Glutamatergic neuron (in vitro differentiated cells): ENCODE measurements around the gene PPIL6. TPM values are rescaled to one million over a fixed set of nuclear protein-coding genes. Genes with fewer than 3 reads are reported as not detected.

Experiments
- DNase-seq: peaks from one replicate; pipeline ENCODE4 v3.0.0; 2022
- H3K27ac Mint-ChIP-seq: one replicate; pipeline ENCODE4 v1.8.0; 2020; ENCODE audit warnings: mild to moderate bottlenecking, mixed read lengths, inconsistent platforms; ENCODE audit not compliant: unreplicated experiment
- H3K27me3 Mint-ChIP-seq: one replicate; pipeline ENCODE4 v1.8.0; 2020; ENCODE audit warnings: mild to moderate bottlenecking, moderate library complexity, mixed read lengths, inconsistent platforms; ENCODE audit not compliant: unreplicated experiment
- H3K36me3 Mint-ChIP-seq: one replicate; pipeline ENCODE4 v1.8.0; 2020; ENCODE audit warnings: mild to moderate bottlenecking, mixed read lengths, inconsistent platforms; ENCODE audit not compliant: unreplicated experiment
- H3K4me1 Mint-ChIP-seq: one replicate; pipeline ENCODE4 v1.8.0; 2020; ENCODE audit warnings: mild to moderate bottlenecking, low read depth, mixed read lengths, inconsistent platforms; ENCODE audit not compliant: unreplicated experiment
- H3K4me3 Mint-ChIP-seq: one replicate; pipeline ENCODE4 v1.8.0; 2020; ENCODE audit warnings: mild to moderate bottlenecking, mixed read lengths, inconsistent platforms; ENCODE audit not compliant: unreplicated experiment
- H3K9me3 Mint-ChIP-seq: one replicate; pipeline ENCODE4 v1.8.0; 2020; ENCODE audit warnings: mild to moderate bottlenecking, moderate library complexity, mixed read lengths, inconsistent platforms; ENCODE audit not compliant: unreplicated experiment
- total RNA-seq: library from RNA; stranded (reverse); fragmentation: NEBNext Ultra II Directional; extraction: Animal tissue kit (Norgen Biotek cat#: 25700); gene quantifications from one replicate; pipeline ENCODE4 v1.2.1, GENCODE V29; 2021; ENCODE audit not compliant: unreplicated experiment
- TF ChIP-seq, protein P1 (sequence below): fragments of 200-600 bp; sonication (generic); IDR thresholded peaks from one replicate; pipeline ENCODE4 v1.5.0; 2021; ENCODE audit not compliant: partially characterized antibody, unreplicated experiment

The PPIL6 gene
- total RNA-seq, 1 donor from 2014 or later = 0.83 TPM

GRCh38 chr6:109397020-109397419, 43.4 kb downstream of the PPIL6 start:
- no peaks in the 10 kb centered on the region for H3K36me3 Mint-ChIP-seq
- H3K9me3 Mint-ChIP-seq = no peaks in the 10 kb centered on the region
- no peaks in the 10 kb centered on the region for H3K4me1 Mint-ChIP-seq
- DNase-seq = no peak
- no peak overlapping the region for H3K27ac Mint-ChIP-seq
- H3K4me3 Mint-ChIP-seq = no peak overlapping the region
- TF ChIP-seq, protein P1, sequence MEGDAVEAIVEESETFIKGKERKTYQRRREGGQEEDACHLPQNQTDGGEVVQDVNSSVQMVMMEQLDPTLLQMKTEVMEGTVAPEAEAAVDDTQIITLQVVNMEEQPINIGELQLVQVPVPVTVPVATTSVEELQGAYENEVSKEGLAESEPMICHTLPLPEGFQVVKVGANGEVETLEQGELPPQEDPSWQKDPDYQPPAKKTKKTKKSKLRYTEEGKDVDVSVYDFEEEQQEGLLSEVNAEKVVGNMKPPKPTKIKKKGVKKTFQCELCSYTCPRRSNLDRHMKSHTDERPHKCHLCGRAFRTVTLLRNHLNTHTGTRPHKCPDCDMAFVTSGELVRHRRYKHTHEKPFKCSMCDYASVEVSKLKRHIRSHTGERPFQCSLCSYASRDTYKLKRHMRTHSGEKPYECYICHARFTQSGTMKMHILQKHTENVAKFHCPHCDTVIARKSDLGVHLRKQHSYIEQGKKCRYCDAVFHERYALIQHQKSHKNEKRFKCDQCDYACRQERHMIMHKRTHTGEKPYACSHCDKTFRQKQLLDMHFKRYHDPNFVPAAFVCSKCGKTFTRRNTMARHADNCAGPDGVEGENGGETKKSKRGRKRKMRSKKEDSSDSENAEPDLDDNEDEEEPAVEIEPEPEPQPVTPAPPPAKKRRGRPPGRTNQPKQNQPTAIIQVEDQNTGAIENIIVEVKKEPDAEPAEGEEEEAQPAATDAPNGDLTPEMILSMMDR = no peak
- peaks cover 3% of the 10 kb centered on the region for H3K27me3 Mint-ChIP-seq

DNA sequence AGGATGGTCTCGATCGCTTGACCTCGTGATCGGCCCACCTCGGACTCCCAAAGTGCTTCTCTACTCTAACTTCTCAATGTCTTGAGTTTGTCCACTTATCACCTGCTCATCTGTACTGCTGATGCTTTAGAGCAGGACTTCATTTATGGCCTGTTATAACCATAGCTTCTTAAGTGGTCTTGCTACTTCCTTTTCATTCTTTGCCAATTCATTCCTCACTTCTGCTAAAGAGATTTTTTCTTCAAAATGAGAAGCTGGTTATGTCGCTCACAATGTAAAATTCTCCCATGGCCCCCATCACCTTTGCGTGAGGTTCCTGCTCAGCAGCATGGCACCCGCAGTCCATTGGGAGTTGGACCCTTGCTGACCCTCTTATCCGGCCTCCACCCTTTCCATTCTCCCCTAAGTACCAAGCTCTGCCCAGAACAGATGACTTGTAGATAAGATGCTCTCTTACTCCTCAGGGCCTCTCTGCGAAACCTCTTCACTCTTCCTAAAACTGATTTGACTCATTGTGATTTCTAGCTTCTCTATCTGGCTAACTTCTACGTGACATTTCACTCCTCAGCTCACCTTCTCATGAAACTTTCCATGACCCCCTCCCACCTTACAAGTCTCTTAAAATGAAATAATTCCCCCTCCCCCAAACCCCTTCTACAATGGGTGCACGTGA, 44.2 kb downstream of the PPIL6 start:
- Mint-ChIP-seq H3K4me1 (peaks cover 2% of the 10 kb centered on the region), H3K9me3 (no peaks in the 10 kb centered on the region), H3K27ac (no peak overlapping the region), H3K36me3 (no peaks in the 10 kb centered on the region), H3K4me3 (no peak overlapping the region), H3K27me3 (peaks cover 3% of the 10 kb centered on the region)
- TF ChIP-seq, protein P1 = no peak
- no peak for DNase-seq

- no peaks in the 10 kb centered on the region for H3K9me3 Mint-ChIP-seq
- H3K27me3 Mint-ChIP-seq = peaks cover 3% of the 10 kb centered on the region
- peaks cover 2% of the 10 kb centered on the region for H3K4me1 Mint-ChIP-seq
- H3K4me3 Mint-ChIP-seq = no peak overlapping the region
- no peaks in the 10 kb centered on the region for H3K36me3 Mint-ChIP-seq
- H3K27ac Mint-ChIP-seq = no peak overlapping the region
- no peak for DNase-seq
- TF ChIP-seq, protein P1 = no peak
Observed at GRCh38 chr6:109393886-109394281, 46.5 kb downstream of the PPIL6 start.

- H3K36me3 Mint-ChIP-seq = no peaks in the 10 kb centered on the region
- peaks cover 2% of the 10 kb centered on the region for H3K4me1 Mint-ChIP-seq
- H3K9me3 Mint-ChIP-seq = no peaks in the 10 kb centered on the region
- peaks cover 3% of the 10 kb centered on the region for H3K27me3 Mint-ChIP-seq
- TF ChIP-seq, protein P1 = no peak
- no peak overlapping the region for H3K4me3 Mint-ChIP-seq
- no peak overlapping the region for H3K27ac Mint-ChIP-seq
- no peak for DNase-seq
Observed at GRCh38 chr6:109393157-109393885, 47.1 kb downstream of the PPIL6 start.

DNA sequence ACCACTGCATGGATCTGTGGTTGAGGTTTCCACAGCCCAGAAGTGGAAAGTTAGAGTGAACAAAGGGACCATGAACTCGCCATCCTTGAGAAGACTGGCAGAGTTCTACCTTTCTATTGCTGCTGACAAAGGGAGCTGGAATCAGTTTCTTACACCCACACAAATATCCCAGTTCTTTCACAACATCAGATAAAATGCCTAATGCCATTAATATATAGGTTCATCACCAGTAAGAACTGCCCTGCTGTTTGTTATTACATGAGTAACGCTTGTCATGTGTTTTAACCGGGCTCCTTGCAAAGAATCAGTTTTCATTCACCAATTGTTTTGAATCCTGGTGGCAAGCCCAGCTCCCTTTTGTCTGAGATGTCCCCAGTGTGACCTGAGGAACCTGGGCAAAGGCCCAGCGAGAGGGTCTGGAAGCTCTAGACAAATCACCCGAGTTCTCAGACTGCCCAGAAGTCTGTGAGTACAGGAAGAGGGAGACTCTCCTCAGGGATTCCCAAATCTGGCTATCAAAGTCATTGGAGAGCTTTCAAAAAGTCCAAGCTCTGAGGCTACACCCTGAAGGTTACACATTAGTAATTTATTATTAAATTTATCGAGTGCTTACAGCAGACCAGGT, 50.7 kb downstream of the PPIL6 start:
- no peak for DNase-seq
- H3K4me3 Mint-ChIP-seq = no peak overlapping the region
- H3K9me3 Mint-ChIP-seq = no peaks in the 10 kb centered on the region
- peaks cover 2% of the 10 kb centered on the region for H3K27me3 Mint-ChIP-seq
- peaks cover 2% of the 10 kb centered on the region for H3K4me1 Mint-ChIP-seq
- no peaks in the 10 kb centered on the region for H3K36me3 Mint-ChIP-seq
- TF ChIP-seq, protein P1 = no peak
- H3K27ac Mint-ChIP-seq = no peak overlapping the region
